HG03103 (cell line): Measurements from ENCODE around the gene PLXNA1.
A peak's percentile ranks its signal among the peaks of the same experiment; 100 is the strongest.

Experiments used
- ATAC-seq: cut with Tn5 transposase; IDR thresholded peaks from one replicate; pipeline ENCODE4 v1.9.1; 2021; ENCODE audit warnings: low read depth; ENCODE audit not compliant: unreplicated experiment

The PLXNA1 gene

GRCh38 chr3:126982471-126983175 is at the start of gene PLXNA1:
Gene PLXNA1, plus strand, starts transcription at chr3:126983115. Its CDS starts 5,479 bp downstream, at chr3:126988594.
- ATAC-seq, result peak; percentile 58

GRCh38 chr3:126934031-126934531 is 48.8 kb upstream of the PLXNA1 start:
- no peak for ATAC-seq

GRCh38 chr3:126934991-126935390 is 47.9 kb upstream of the PLXNA1 start:
- no peak for ATAC-seq

- no peak for ATAC-seq
These were observed 47.0 kb upstream of the PLXNA1 start for GRCh38 chr3:126935756-126936509.

- no peak for ATAC-seq
These were observed 46.0 kb upstream of the PLXNA1 start for GRCh38 chr3:126936853-126937425.

- no peak for ATAC-seq
These were observed 45.4 kb upstream of the PLXNA1 start for GRCh38 chr3:126937533-126937932.

GRCh38 chr3:126937973-126938372 is 44.9 kb upstream of the PLXNA1 start:
- no peak for ATAC-seq

- no peak for ATAC-seq
These were observed 44.2 kb upstream of the PLXNA1 start for GRCh38 chr3:126938520-126939337.

- ATAC-seq, result no peak
These were observed 43.6 kb upstream of the PLXNA1 start for GRCh38 chr3:126939338-126939718.

- no peak for ATAC-seq
These were observed 43.2 kb upstream of the PLXNA1 start for GRCh38 chr3:126939733-126940132.

- ATAC-seq, result no peak
These were observed 41.1 kb upstream of the PLXNA1 start for GRCh38 chr3:126941721-126942270.

GRCh38 chr3:126944089-126944965 is 38.6 kb upstream of the PLXNA1 start:
- no peak for ATAC-seq

- ATAC-seq, result no peak
These were observed 37.7 kb upstream of the PLXNA1 start for GRCh38 chr3:126945171-126945721.

- no peak for ATAC-seq
These were observed 37.0 kb upstream of the PLXNA1 start for GRCh38 chr3:126945891-126946290.

GRCh38 chr3:126946405-126946804 is 36.5 kb upstream of the PLXNA1 start:
- ATAC-seq, result no peak

GRCh38 chr3:126947429-126947828 is 35.5 kb upstream of the PLXNA1 start:
- no peak for ATAC-seq

- no peak for ATAC-seq
These were observed 33.9 kb upstream of the PLXNA1 start for GRCh38 chr3:126948980-126949535.

- ATAC-seq, result no peak
These were observed 31.4 kb upstream of the PLXNA1 start for GRCh38 chr3:126951561-126951960.
